HTR-8/SVneo (cell line): ENCODE measurements around the gene PLEKHG4B.
"Not testable (repeated sequence)": the region's sequence is repeated elsewhere in the genome, so short reads cannot be mapped to it uniquely, and the experiment has no call there.

Source experiments
- DNase-seq: peaks from one replicate; pipeline ENCODE4 v3.0.0; 2011; ENCODE audit warnings: low spot score, mixed read lengths; ENCODE audit not compliant: insufficient read length
- FAIRE-seq: peaks from 2 replicates; lab custom pipeline; 2011; peaks lifted over from hg19 to GRCh38; lab: Jason Lieb, UNC

The PLEKHG4B gene

DNA sequence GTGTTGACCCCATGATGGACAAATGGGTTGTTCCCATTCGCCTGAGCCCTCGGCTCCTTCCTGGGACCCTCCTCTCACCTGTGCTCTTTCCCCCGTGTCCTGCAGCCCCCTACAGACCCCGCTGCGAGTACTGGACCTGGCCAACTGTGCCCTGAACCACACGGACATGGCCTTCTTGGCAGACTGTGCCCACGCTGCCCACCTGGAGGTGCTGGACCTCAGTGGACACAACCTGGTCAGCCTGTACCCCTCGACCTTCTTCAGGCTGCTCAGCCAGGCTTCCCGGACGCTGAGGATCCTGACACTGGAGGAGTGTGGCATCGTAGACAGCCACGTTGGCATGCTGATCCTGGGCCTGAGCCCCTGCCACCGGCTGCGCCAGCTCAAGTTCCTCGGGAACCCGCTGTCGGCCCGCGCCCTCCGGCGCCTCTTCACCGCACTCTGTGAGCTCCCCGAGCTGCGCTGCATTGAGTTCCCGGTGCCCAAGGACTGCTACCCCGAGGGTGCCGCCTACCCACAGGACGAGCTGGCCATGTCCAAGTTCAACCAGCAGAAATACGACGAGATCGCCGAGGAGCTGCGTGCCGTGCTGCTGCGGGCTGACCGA is 102.7 kb downstream of the PLEKHG4B start:
- DNase-seq, result no peak
- no peak for FAIRE-seq

GRCh38 chr5:195401-196160 is 103.6 kb downstream of the PLEKHG4B start:
- FAIRE-seq (peak; percentile 46), DNase-seq (no peak)

DNA sequence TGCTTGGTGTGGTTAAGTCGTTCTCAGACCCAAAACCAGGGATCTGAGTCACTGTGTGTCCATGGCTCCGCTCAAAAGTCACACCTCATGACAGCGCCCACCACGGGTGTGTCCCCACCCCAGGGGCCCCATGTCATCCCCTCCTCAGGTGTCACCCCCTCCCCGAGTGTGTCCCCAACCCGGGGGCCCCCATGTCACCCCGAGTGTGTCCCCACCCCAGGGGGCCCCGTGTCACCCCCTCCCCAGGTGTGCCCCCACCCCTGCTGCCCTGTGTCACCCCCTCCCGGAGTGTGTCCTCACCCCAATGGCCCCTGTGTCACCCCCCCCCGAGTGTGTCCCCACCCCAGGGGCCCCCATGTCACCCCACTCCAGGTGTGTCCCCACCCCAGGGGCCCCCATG is 104.4 kb downstream of the PLEKHG4B start:
- DNase-seq, result no peak

DNA sequence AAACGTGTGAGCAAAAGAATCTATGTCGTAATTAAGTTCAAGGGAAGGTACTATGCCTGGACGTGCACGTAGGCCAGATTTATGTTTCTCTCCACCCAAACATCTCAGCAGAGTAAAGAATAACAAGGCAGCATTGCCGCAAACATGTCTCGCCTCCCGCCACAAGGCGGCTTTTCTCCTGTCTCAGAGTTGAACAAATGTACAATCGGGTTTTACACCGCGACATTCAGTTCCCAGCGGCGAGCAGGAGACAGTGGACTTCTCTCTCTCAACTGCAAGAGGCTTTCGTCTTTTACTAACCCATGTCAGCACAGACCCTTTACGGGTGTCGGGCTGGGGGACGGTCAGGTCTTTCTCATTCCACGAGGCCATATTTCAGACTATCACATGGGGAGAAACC is 105.1 kb downstream of the PLEKHG4B start:
- FAIRE-seq, result peak; percentile 62
- DNase-seq, result not testable (repeated sequence)

More for the DNA sequence above, 104.4 kb downstream of the PLEKHG4B start:
- no peak for FAIRE-seq

GRCh38 chr5:197892-198489 is 106.0 kb downstream of the PLEKHG4B start:
- no peak for DNase-seq
- FAIRE-seq, result no peak

GRCh38 chr5:198516-199196 is 106.7 kb downstream of the PLEKHG4B start:
- no peak for FAIRE-seq
- DNase-seq, result no peak

- no peak for DNase-seq
- FAIRE-seq, result peak; percentile 62
These were observed 107.4 kb downstream of the PLEKHG4B start for GRCh38 chr5:199197-199949.

DNA sequence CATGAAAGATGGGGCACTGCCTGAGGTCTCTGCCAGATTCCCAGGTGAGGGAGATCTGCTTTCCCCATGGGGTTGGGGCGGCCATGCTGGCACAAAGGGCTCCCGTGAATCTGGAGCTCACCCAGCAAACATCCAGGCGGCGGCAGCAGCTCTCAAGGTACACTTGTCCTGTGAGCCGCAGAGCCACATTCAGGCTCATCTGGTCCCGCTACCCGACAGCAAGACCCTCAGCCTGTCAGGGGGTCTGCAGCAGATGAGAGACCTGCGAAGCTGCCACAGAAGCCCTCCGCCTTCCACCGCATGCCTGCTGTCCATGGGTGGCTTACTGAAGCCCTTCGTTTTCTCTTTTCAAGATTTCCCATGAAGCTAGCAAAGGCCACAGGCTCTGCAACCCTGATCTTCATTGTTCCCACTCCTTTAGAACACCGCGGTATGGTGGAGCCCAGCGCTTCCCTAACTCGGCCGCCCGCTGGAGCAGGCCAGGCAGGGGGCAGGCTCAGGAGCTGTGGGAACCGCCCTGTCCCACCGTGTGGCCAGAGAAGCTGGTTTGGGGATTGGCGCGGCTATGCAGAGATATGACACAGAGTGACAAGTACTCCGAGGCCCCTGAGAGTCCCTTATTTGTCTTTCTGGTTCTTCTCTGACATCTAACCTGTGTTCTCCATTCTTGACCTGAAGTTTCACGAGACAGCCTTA is 108.1 kb downstream of the PLEKHG4B start:
- DNase-seq, result no peak
- no peak for FAIRE-seq

- FAIRE-seq (no peak), DNase-seq (no peak)
These were observed 109.0 kb downstream of the PLEKHG4B start for GRCh38 chr5:200985-201384.

GRCh38 chr5:201672-202071 is 109.7 kb downstream of the PLEKHG4B start:
- no peak for FAIRE-seq
- no peak for DNase-seq

DNA sequence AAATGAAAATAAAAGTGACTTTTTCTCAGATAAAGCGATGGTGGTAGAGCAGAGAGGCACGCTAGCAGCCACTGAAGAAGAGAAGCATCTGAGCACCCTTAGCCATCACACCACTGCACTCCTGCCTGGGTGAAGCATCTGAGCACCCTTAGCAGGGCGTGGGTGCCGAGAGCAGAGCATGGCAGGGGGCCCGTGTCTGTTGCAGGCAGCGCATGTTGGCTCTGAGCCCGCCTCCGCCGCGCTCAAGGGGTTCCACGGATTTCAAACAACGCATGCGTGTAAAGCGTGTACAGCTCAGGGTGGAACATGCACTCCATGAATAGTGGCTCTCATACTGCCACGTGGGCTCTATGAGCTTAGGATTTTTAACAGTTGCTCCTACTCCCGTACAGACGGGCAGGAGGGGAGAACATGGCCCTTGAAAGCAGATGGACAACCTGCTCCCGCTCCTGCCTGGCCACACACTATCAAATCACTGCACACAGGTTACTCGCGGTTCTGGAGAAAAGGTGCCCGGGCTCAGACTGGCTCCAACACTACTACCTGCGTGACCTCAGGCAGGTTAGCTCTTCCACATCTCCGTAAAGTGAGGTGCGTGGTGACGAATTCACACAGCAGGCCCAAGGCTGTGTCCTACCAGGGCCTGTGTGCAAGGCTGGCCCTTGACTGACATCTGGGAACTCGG is 111.4 kb downstream of the PLEKHG4B start:
- no peak for DNase-seq
- peak; percentile 4 for FAIRE-seq

DNA sequence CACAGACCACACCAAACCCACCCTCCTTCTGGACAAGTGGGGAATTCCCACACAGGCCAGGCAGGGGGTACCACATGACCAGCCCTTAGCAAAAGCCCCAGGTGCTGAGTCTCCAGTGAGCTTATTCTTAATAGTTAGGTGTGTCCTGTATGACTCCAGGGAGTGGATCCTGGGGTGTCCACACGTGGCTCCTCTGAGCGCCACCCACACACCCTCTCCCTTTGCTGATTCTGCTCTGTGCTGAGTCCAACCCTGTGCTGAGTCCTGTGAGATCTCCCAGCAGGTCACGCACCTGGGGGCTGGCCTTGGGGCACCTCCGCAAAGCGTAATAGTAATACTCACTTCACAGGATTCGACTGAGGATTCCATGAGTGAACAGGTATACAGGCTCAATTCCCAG is 112.0 kb downstream of the PLEKHG4B start:
- FAIRE-seq (no peak), DNase-seq (no peak)

DNA sequence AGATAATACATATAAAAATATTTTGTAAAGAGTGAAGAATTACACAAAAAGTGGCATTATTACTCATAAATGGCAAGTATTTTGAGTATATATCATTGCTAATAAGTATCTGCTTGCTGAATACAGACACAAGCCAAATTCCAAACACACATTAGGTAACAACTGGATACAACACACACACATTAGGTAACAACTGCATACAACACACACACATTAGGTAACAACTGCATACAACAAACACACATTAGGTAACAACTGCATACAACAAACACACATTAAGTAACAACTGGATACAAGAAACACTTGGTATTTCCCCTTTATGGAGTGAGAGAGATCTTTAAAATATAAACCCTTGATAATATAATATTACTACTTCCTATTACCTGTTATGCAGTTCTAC is 112.5 kb downstream of the PLEKHG4B start:
- FAIRE-seq, result peak; percentile 76
- DNase-seq, result no peak

- DNase-seq, result no peak
- no peak for FAIRE-seq
These were observed 113.2 kb downstream of the PLEKHG4B start for GRCh38 chr5:204966-205670.

DNA sequence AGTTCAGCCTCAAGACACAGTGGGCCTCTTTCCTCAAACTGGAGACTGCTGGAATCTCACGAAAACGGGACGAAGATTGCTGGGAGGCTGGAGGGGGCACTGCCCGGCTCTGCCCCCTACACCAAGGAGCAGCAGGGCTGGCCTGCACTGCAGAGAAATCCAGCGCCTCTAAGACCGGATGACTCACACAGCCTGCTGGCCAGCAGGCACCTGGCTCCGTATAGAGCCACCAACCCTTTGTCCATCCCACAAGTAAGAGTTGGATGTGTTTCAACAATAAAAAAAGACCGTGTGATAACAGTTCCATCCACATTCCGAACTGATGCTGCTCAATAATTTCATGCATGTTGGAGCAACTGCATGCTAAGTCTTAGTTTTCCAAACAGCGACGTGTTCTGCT is 114.4 kb downstream of the PLEKHG4B start:
- DNase-seq (no peak), FAIRE-seq (no peak)

- no peak for FAIRE-seq
These were observed 115.1 kb downstream of the PLEKHG4B start for GRCh38 chr5:206927-207536.

GRCh38 chr5:207599-207998 is 115.6 kb downstream of the PLEKHG4B start:
- FAIRE-seq (no peak), DNase-seq (no peak)

More at GRCh38 chr5:206927-207536, 115.1 kb downstream of the PLEKHG4B start:
- no peak for DNase-seq
